Panc1 (cell line): ENCODE measurements around the gene SURF2. TPM values are rescaled to one million over a fixed set of nuclear protein-coding genes. Genes with fewer than 3 reads are reported as not detected.
"Not testable (repeated sequence)": the region's sequence is repeated elsewhere in the genome, so short reads cannot be mapped to it uniquely, and the experiment has no call there.

ENCODE experiments used
- ATAC-seq: fragments of 200-7000 bp; cut with Tn5 transposase; 2 replicates; pipeline ENCODE4 v1.9.1; 2020; ENCODE audit warnings: mild to moderate bottlenecking, moderate library complexity
- BruUV-seq: library from RNA; stranded (reverse); fragments of 400-500 nt; replicated peaks from 2 replicates; lab custom pipeline; 2021; lab: Mats Ljungman, UMichigan
- CTCF ChIA-PET: fragments of 300-600 bp; sonication (Branson Sonifier 250); formaldehyde crosslinking; loops from one replicate; lab custom pipeline; 2022; ENCODE audit warnings: antibody characterized with exemption; lab: Charles Lee
- POLR2A ChIA-PET: fragments of 300-600 bp; sonication (Branson Sonifier 250); formaldehyde crosslinking; loops from one replicate; lab custom pipeline; 2022; ENCODE audit warnings: antibody characterized with exemption; lab: Charles Lee
- DNase-seq: peaks from one replicate; pipeline ENCODE4 v3.0.0-alpha.2; 2010; ENCODE audit warnings: low read depth, low spot score
- H3K27ac ChIP-seq: 2 replicates; pipeline ENCODE4 v1.5.1; 2011; ENCODE audit warnings: mild to moderate bottlenecking, low read length, inconsistent platforms
- H3K27me3 ChIP-seq: fragments of 200-500 bp; sonication (Bioruptor generic); 2 replicates; pipeline ENCODE4 v1.6.0; 2014; ENCODE audit warnings: low read length, inconsistent platforms; ENCODE audit not compliant: control insufficient read depth, insufficient read depth
- H3K36me3 ChIP-seq: fragments of 200-500 bp; sonication (Bioruptor generic); 2 replicates; pipeline ENCODE4 v1.5.1; 2014; ENCODE audit warnings: inconsistent platforms, mild to moderate bottlenecking, low read length, moderate library complexity; ENCODE audit not compliant: control insufficient read depth, insufficient read depth
- H3K4me1 ChIP-seq: 2 replicates; pipeline ENCODE4 v1.5.1; 2011; ENCODE audit warnings: inconsistent platforms, mild to moderate bottlenecking, low read length, moderate library complexity; ENCODE audit not compliant: control insufficient read depth, insufficient read depth
- H3K4me3 ChIP-seq, 2 experiments: 2 replicates each; pipeline ENCODE4 v1.5.1; 2011 to 2012; ENCODE audit warnings: low read depth in 2 of 2, low read length in 2 of 2, mild to moderate bottlenecking in 2 of 2, inconsistent platforms in 1 of 2, moderate library complexity in 1 of 2
- H3K9me3 ChIP-seq: fragments of 200-500 bp; sonication (Bioruptor generic); 2 replicates; pipeline ENCODE4 v1.5.1; 2014; ENCODE audit warnings: low read depth, mild to moderate bottlenecking, inconsistent platforms, low read length, moderate library complexity; ENCODE audit not compliant: control insufficient read depth, insufficient read depth
- CTCF ChIP-seq: fragments of 450-650 bp; IDR thresholded peaks from 2 replicates; pipeline ENCODE4 v1.5.1; 2017; ENCODE audit warnings: mild to moderate bottlenecking
- POLR2AphosphoS5 ChIP-seq: IDR thresholded peaks from 2 replicates; pipeline ENCODE4 v1.6.1; 2012; ENCODE audit warnings: mild to moderate bottlenecking, low read depth, low read length, moderate library complexity
- SIN3A ChIP-seq: IDR thresholded peaks from 2 replicates; pipeline ENCODE4 v1.6.1; 2012; ENCODE audit warnings: low read depth, mild to moderate bottlenecking, low read length, moderate library complexity, borderline replicate concordance; ENCODE audit not compliant: insufficient read depth
- TCF7L2 ChIP-seq: IDR thresholded peaks from 2 replicates; pipeline ENCODE4 v1.6.1; 2011; ENCODE audit warnings: mild to moderate bottlenecking, low read depth, low read length, inconsistent platforms
- in situ Hi-C: cut with HindIII; loops from 2 replicates; pipeline ENCODE4 v1.10.0; 2016; ENCODE audit warnings: low sequenced_read_pairs, low pct_unique_long_range_greater_than_20kb
- intact Hi-C: fragments of 100-400 bp; cut with micrococcal nuclease; formaldehyde crosslinking; loops from one replicate; pipeline ENCODE4 v1.10.0; 2022; ENCODE audit not compliant: unreplicated experiment
- total RNA-seq: library from RNA; stranded (reverse); gene quantifications from one replicate; pipeline ENCODE4 v1.2.1, GENCODE V29; 2021; ENCODE audit not compliant: unreplicated experiment
- TF ChIP-seq, protein P1 (sequence below), 2 experiments: IDR thresholded peaks; 2 replicates each; pipeline ENCODE4 v1.6.1; 2011 to 2012; ENCODE audit warnings: low read depth in 2 of 2, control low read depth in 1 of 2, low read length in 1 of 2, mild to moderate bottlenecking in 1 of 2, moderate library complexity in 1 of 2; ENCODE audit not compliant: insufficient read depth in 1 of 2

SURF2 gene
- total RNA-seq, 1 experiment from 2014 or later, result 19.2 TPM

- H3K27ac ChIP-seq, result peak within 1 kb of the TSS; percentile 94
- no peaks in the 10 kb centered on the region for H3K27me3 ChIP-seq
- no peak for TF ChIP-seq CTCF
- TF ChIP-seq TCF7L2, result peak; percentile 91
- TF ChIP-seq SIN3A, result 0 out of 2 replicates have a peak, but pooled peaks have one; percentile 43
- TF ChIP-seq POLR2AphosphoS5, result 0 out of 2 replicates have a peak, but pooled peaks have one; percentile 48
- DNase-seq (peak; percentile 24), ATAC-seq (peak; percentile 97)
- POLR2A ChIA-PET, result interaction anchor here (0.5 kb wide), 1 partner anchor 348 kb away, joined by 3 read pairs; no protein-coding TSS in a partner anchor
- intact Hi-C loops, result no loop called here
- CTCF ChIA-PET, result no interaction called here
- H3K4me3 ChIP-seq, result peak within 1 kb of the TSS; percentile 87 to 97
- peaks cover 5% of the 10 kb centered on the region; the same call in 1 of the 2 replicates for H3K36me3 ChIP-seq
- no peaks in the 10 kb centered on the region for H3K9me3 ChIP-seq
- peaks cover 13% of the 10 kb centered on the region for H3K4me1 ChIP-seq
- in situ Hi-C loops, result no loop called here
- BruUV-seq, result no TSS peak
These were observed 19.6 kb downstream of the SURF2 start, which contains the start of the genes STKLD1 and SURF4 for GRCh38 chr9:133375724-133376654. STKLD1 (plus strand) TSS chr9:133376366; CDS start chr9:133376474, 108 bp downstream. SURF4 (minus strand) TSS chr9:133376060; CDS start chr9:133375969, 91 bp downstream.

DNA sequence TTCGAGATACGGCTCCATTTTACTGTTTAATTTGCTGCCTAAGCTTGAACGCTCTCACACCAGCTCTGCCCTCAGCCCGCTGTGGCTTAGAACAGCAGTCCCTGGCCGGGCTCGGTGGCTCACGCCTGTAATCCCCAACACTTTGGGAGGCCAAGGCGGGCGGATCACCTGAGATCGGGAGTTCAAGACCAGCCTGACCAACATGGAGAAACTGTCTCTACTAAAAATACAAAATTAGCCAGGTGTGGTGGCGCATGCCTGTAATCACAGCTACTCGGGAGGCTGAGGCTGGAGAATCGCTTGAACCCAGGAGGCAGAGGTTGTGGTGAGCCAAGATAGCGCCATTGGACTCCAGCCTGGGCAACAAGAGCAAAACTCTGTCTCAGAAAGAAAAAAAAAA, 20.9 kb downstream of the SURF2 start:
- H3K9me3 ChIP-seq, ATAC-seq, H3K36me3 ChIP-seq, intact Hi-C loops, DNase-seq, H3K27me3 ChIP-seq, H3K4me3 ChIP-seq, CTCF ChIA-PET, BruUV-seq, in situ Hi-C loops, H3K27ac ChIP-seq: not testable (repeated sequence)
- POLR2A ChIA-PET, result interaction anchor here (0.7 kb wide), 1 partner anchor 450 kb away, joined by 3 read pairs; no protein-coding TSS in a partner anchor
- H3K4me1 ChIP-seq, result peaks cover 13% of the 10 kb centered on the region

- TF ChIP-seq TCF7L2 (no peak), POLR2AphosphoS5 (no peak), SIN3A (no peak), CTCF (no peak)
- TF ChIP-seq, protein P1, sequence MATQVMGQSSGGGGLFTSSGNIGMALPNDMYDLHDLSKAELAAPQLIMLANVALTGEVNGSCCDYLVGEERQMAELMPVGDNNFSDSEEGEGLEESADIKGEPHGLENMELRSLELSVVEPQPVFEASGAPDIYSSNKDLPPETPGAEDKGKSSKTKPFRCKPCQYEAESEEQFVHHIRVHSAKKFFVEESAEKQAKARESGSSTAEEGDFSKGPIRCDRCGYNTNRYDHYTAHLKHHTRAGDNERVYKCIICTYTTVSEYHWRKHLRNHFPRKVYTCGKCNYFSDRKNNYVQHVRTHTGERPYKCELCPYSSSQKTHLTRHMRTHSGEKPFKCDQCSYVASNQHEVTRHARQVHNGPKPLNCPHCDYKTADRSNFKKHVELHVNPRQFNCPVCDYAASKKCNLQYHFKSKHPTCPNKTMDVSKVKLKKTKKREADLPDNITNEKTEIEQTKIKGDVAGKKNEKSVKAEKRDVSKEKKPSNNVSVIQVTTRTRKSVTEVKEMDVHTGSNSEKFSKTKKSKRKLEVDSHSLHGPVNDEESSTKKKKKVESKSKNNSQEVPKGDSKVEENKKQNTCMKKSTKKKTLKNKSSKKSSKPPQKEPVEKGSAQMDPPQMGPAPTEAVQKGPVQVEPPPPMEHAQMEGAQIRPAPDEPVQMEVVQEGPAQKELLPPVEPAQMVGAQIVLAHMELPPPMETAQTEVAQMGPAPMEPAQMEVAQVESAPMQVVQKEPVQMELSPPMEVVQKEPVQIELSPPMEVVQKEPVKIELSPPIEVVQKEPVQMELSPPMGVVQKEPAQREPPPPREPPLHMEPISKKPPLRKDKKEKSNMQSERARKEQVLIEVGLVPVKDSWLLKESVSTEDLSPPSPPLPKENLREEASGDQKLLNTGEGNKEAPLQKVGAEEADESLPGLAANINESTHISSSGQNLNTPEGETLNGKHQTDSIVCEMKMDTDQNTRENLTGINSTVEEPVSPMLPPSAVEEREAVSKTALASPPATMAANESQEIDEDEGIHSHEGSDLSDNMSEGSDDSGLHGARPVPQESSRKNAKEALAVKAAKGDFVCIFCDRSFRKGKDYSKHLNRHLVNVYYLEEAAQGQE (IDR thresholded peaks at IDR 0.05; ENCODE audit: insufficient read depth in 1 of 2, low read depth in 2 of 2, low read length in 1 of 2), result no peak
- intact Hi-C loops, result no loop called here
- POLR2A ChIA-PET, result no interaction called here
- DNase-seq, result no peak
- H3K4me3 ChIP-seq, result no peak overlapping the region
- no TSS peak for BruUV-seq
- peaks cover 5% of the 10 kb centered on the region; the same call in 1 of the 2 replicates for H3K36me3 ChIP-seq
- peaks cover 13% of the 10 kb centered on the region for H3K4me1 ChIP-seq
- CTCF ChIA-PET, result interaction anchor here (0.9 kb wide), 1 partner anchor 21 kb away, joined by 4 read pairs; no protein-coding TSS in a partner anchor
- no peaks in the 10 kb centered on the region for H3K9me3 ChIP-seq
- no peak overlapping the region for H3K27ac ChIP-seq
- H3K27me3 ChIP-seq, result no peaks in the 10 kb centered on the region
- no peak for ATAC-seq
- in situ Hi-C loops, result no loop called here
These were observed 21.4 kb downstream of the SURF2 start for GRCh38 chr9:133377721-133378216.
